GM23338 (cell line): ENCODE measurements around the gene SCAPER.

Experiments used
- CTCF ChIP-seq, 2 experiments: fragments of 200-600 bp in 1 of 2; sonication (generic) in 1 of 2; conservative IDR thresholded peaks; 2 replicates each; pipeline versions ENCODE4 v1.5.1 to v1.6.1; 2016 to 2017; ENCODE audit warnings: antibody characterized with exemption in 2 of 2, low read depth in 2 of 2, mild to moderate bottlenecking in 2 of 2, moderate library complexity in 1 of 2
- POLR2AphosphoS5 ChIP-seq: IDR thresholded peaks from 2 replicates; pipeline ENCODE4 v1.6.1; 2016; ENCODE audit warnings: antibody characterized with exemption, low read depth

DNA sequence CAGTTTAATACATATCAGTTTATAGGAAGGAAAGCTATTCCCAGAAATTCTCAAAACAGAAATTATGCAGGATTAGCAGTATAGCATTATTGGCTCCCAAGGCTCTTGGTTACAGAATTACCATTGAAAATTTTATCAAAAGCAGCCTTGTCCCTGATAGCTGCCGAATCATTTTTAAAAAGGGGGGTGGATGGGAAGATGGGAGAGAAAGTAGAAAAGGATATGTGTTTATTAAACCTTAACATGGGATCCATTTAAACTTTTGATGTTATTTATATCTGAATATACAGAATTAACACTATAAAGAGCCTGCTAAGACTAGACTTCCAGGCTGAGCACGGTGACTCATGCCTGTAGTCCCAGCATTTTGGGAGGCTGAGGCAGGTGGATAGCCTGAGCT is 37.2 kb upstream of the SCAPER start:
- TF ChIP-seq CTCF (conservative IDR thresholded peaks at IDR 0.05; ENCODE audit: low read depth in 2 of 2) (no peak), POLR2AphosphoS5 (no peak)
